LNCAP (cell line): ENCODE results near the gene COLQ.

Experiments used
- CTCF ChIP-seq: fragments of 450-650 bp; IDR thresholded peaks from 2 replicates; pipeline ENCODE4 v1.5.1; 2017; ENCODE audit warnings: mild to moderate bottlenecking

Gene COLQ

GRCh38 chr3:15497964-15498363 lies 23.5 kb downstream of the COLQ start:
- no peak for TF ChIP-seq CTCF

- TF ChIP-seq CTCF = no peak
Measured at GRCh38 chr3:15496341-15496664, 25.2 kb downstream of the COLQ start.

- TF ChIP-seq CTCF = no peak
Measured at GRCh38 chr3:15495461-15496340, 25.8 kb downstream of the COLQ start.

- no peak for TF ChIP-seq CTCF
Measured at GRCh38 chr3:15493436-15493835, 28.1 kb downstream of the COLQ start.

- no peak for TF ChIP-seq CTCF
Measured at GRCh38 chr3:15492847-15493360, 28.6 kb downstream of the COLQ start.

- no peak for TF ChIP-seq CTCF
Measured at GRCh38 chr3:15491143-15491542, 30.4 kb downstream of the COLQ start.

GRCh38 chr3:15490158-15490557 lies 31.3 kb downstream of the COLQ start:
- TF ChIP-seq CTCF = no peak

- TF ChIP-seq CTCF = no peak
Measured at GRCh38 chr3:15488002-15488401, 33.5 kb downstream of the COLQ start.
